HCT116 (cell line): Measurements from ENCODE around the gene PTCHD4. TPM values are rescaled to one million over a fixed set of nuclear protein-coding genes. Genes with fewer than 3 reads are reported as not detected.

ENCODE experiments used
- ATAC-seq: fragments of 200-7000 bp; cut with Tn5 transposase; 2 replicates; pipeline ENCODE4 v1.9.1; 2020; ENCODE audit warnings: mild to moderate bottlenecking, moderate library complexity
- BruUV-seq: library from RNA; stranded (reverse); fragments of 400-500 nt; replicated peaks from 2 replicates; lab custom pipeline; 2021; lab: Mats Ljungman, UMichigan
- CTCF ChIA-PET: fragments of 300-600 bp; sonication (Branson Sonifier 250); formaldehyde crosslinking; loops from one replicate; lab custom pipeline; 2021; ENCODE audit warnings: antibody characterized with exemption; lab: Charles Lee
- POLR2A ChIA-PET: fragments of 300-600, 350-600 bp; sonication (Branson Sonifier 250); formaldehyde crosslinking; loops from one replicate; lab custom pipeline; 2021; ENCODE audit warnings: antibody characterized with exemption; lab: Charles Lee
- RAD21 ChIA-PET, 2 experiments: fragments of 300-600 bp; sonication (Branson Sonifier 250); formaldehyde crosslinking; loops; one replicate each; lab custom pipeline; 2023; ENCODE audit warnings: low total read pairs in 2 of 2; ENCODE audit not compliant: uncharacterized antibody in 2 of 2, unreplicated experiment in 2 of 2, low non-redundant PET in 1 of 2; lab: Charles Lee
- DNase-seq: peaks from one replicate; pipeline ENCODE4 v3.0.0-alpha.2; 2010; ENCODE audit warnings: low read depth, low spot score
- H2AFZ ChIP-seq: fragments of 200-600 bp; shearing (Covaris generic), sonication (generic); 2 replicates; pipeline ENCODE4 v1.6.1; 2017; ENCODE audit warnings: low read depth, mixed run types, mixed read lengths, antibody characterized with exemption, low read length; ENCODE audit not compliant: poor library complexity, severe bottlenecking
- H3K27ac ChIP-seq: 2 replicates; pipeline ENCODE4 v1.5.1; 2012; ENCODE audit warnings: low read depth, low read length
- H3K27me3 ChIP-seq: fragments of 200-600 bp; sonication (generic); 2 replicates; pipeline ENCODE4 v1.6.1; 2016; ENCODE audit warnings: mixed run types, low read length, mixed read lengths; ENCODE audit not compliant: insufficient read depth
- H3K36me3 ChIP-seq, 2 experiments: fragments of 200-500 bp in 1 of 2; fragments of 200-600 bp in 1 of 2; sonication (Bioruptor generic) in 1 of 2; sonication (generic) in 1 of 2; 2 replicates each; pipeline versions ENCODE4 v1.5.1 to v1.6.1; 2014 to 2016; ENCODE audit warnings: low read length in 2 of 2, inconsistent platforms in 1 of 2, mixed read lengths in 1 of 2, mixed run types in 1 of 2; ENCODE audit not compliant: insufficient read depth in 2 of 2, control insufficient read depth in 1 of 2
- H3K4me1 ChIP-seq, 2 experiments: fragments of 200-600 bp in 1 of 2; sonication (generic) in 1 of 2; 2 replicates each; pipeline versions ENCODE4 v1.5.1 to v1.6.1; 2012 to 2017; ENCODE audit warnings: low read length in 2 of 2, inconsistent platforms in 1 of 2, mild to moderate bottlenecking in 1 of 2, mixed read lengths in 1 of 2, mixed run types in 1 of 2, moderate library complexity in 1 of 2; ENCODE audit not compliant: insufficient read depth in 2 of 2, control insufficient read depth in 1 of 2
- H3K4me2 ChIP-seq: fragments of 200-600 bp; sonication (generic); 2 replicates; pipeline ENCODE4 v1.6.1; 2017; ENCODE audit warnings: mixed run types, low read length, mixed read lengths
- H3K4me3 ChIP-seq, 2 experiments: fragments of 200-600 bp in 1 of 2; sonication (generic) in 1 of 2; replicated peaks in 1 of 2; 2 replicates each; pipeline ENCODE4 v1.5.1; 2011 to 2016; ENCODE audit warnings: low read length in 2 of 2, control low read depth in 1 of 2, low read depth in 1 of 2, mild to moderate bottlenecking in 1 of 2, mixed read lengths in 1 of 2, mixed run types in 1 of 2
- H3K79me2 ChIP-seq: fragments of 200-600 bp; sonication (generic); 2 replicates; pipeline ENCODE4 v1.6.1; 2017; ENCODE audit warnings: mild to moderate bottlenecking, mixed run types, low read length, moderate library complexity, mixed read lengths; ENCODE audit not compliant: insufficient read depth
- H3K9ac ChIP-seq: fragments of 200-600 bp; sonication (generic); 2 replicates; pipeline ENCODE4 v1.6.1; 2016; ENCODE audit warnings: low read length, mixed read lengths
- H3K9me2 ChIP-seq: fragments of 200-600 bp; sonication (generic), shearing (Covaris generic); 2 replicates; pipeline ENCODE4 v1.6.1; 2017; ENCODE audit warnings: mixed run types, mild to moderate bottlenecking, moderate library complexity; ENCODE audit not compliant: insufficient read depth
- H3K9me3 ChIP-seq, 2 experiments: fragments of 200-500 bp in 1 of 2; fragments of 200-600 bp in 1 of 2; sonication (Bioruptor generic) in 1 of 2; sonication (generic) in 1 of 2; 2 replicates each; pipeline ENCODE4 v1.6.1; 2014 to 2017; ENCODE audit warnings: low read length in 2 of 2, mixed read lengths in 2 of 2, inconsistent platforms in 1 of 2, low read depth in 1 of 2, mild to moderate bottlenecking in 1 of 2, mixed run types in 1 of 2, moderate library complexity in 1 of 2; ENCODE audit not compliant: control insufficient read depth in 1 of 2, insufficient read depth in 1 of 2
- H4K20me1 ChIP-seq: fragments of 200-600 bp; sonication (generic), shearing (Covaris generic); 2 replicates; pipeline ENCODE4 v1.6.1; 2017; ENCODE audit warnings: mixed run types, mild to moderate bottlenecking, moderate library complexity; ENCODE audit not compliant: insufficient read depth
- ATF3 ChIP-seq: IDR thresholded peaks from 2 replicates; pipeline ENCODE4 v1.6.1; 2012
- CBX3 ChIP-seq: IDR thresholded peaks from 2 replicates; pipeline ENCODE4 v1.6.1; 2012; ENCODE audit warnings: low read depth
- EGR1 ChIP-seq: IDR thresholded peaks from 2 replicates; pipeline ENCODE4 v1.6.1; 2012; ENCODE audit warnings: low read depth
- ELF1 ChIP-seq: IDR thresholded peaks from 2 replicates; pipeline ENCODE4 v1.6.1; 2012; ENCODE audit warnings: low read depth, borderline replicate concordance
- FOSL1 ChIP-seq: IDR thresholded peaks from 2 replicates; pipeline ENCODE4 v1.6.1; 2012; ENCODE audit warnings: low read depth
- JUND ChIP-seq: IDR thresholded peaks from 2 replicates; pipeline ENCODE4 v1.6.1; 2012
- MAX ChIP-seq: IDR thresholded peaks from 2 replicates; pipeline ENCODE4 v1.6.1; 2012
- POLR2AphosphoS5 ChIP-seq: IDR thresholded peaks from 2 replicates; pipeline ENCODE4 v1.6.1; 2011; ENCODE audit warnings: mild to moderate bottlenecking, low read depth, low read length, moderate library complexity
- RAD21 ChIP-seq: IDR thresholded peaks from 2 replicates; pipeline ENCODE4 v1.6.1; 2012; ENCODE audit warnings: low read depth, mild to moderate bottlenecking
- REST ChIP-seq: IDR thresholded peaks from 2 replicates; pipeline ENCODE4 v1.6.1; 2012; ENCODE audit warnings: low read depth
- SIN3A ChIP-seq: IDR thresholded peaks from 2 replicates; pipeline ENCODE4 v1.6.1; 2012; ENCODE audit warnings: low read depth
- SP1 ChIP-seq: IDR thresholded peaks from 2 replicates; pipeline ENCODE4 v1.6.1; 2012; ENCODE audit warnings: low read depth
- SRF ChIP-seq: IDR thresholded peaks from 2 replicates; pipeline ENCODE4 v1.6.1; 2012; ENCODE audit warnings: low read depth
- TCF7L2 ChIP-seq: IDR thresholded peaks from 2 replicates; pipeline ENCODE4 v1.7.0; 2011; ENCODE audit warnings: borderline replicate concordance, inconsistent platforms; ENCODE audit not compliant: insufficient read depth, insufficient read length; ENCODE audit errors: extremely low read depth
- YY1 ChIP-seq: IDR thresholded peaks from 2 replicates; pipeline ENCODE4 v1.6.1; 2011; ENCODE audit warnings: low read length, low read depth, moderate library complexity, mild to moderate bottlenecking; ENCODE audit not compliant: insufficient replicate concordance; ENCODE audit errors: extremely low read depth
- ZFX ChIP-seq: fragments of 450-650 bp; IDR thresholded peaks from 2 replicates; pipeline ENCODE4 v1.6.1; 2017
- ZNF274 ChIP-seq: fragments of 200-500 bp; sonication (Bioruptor generic); IDR thresholded peaks from 2 replicates; pipeline ENCODE4 v1.6.1; 2014; ENCODE audit warnings: mild to moderate bottlenecking, low read depth, low read length, inconsistent platforms
- intact Hi-C: fragments of 100-400 bp; cut with micrococcal nuclease; formaldehyde crosslinking; loops from 2 replicates; pipeline ENCODE4 v1.10.0; 2022
- total RNA-seq: library from RNA; stranded (reverse); gene quantifications from one replicate; pipeline ENCODE4 v1.2.1, GENCODE V29; 2021; ENCODE audit not compliant: unreplicated experiment
- TF ChIP-seq, protein P1 (sequence below), 3 experiments: fragments of 200-600 bp in 1 of 3; sonication (generic) in 1 of 3; IDR thresholded peaks in 2 of 3; conservative IDR thresholded peaks in 1 of 3; 2 replicates each; pipeline ENCODE4 v1.5.1; 2012 to 2017; ENCODE audit warnings: low read depth in 2 of 3, low read length in 2 of 3, antibody characterized with exemption in 1 of 3, borderline replicate concordance in 1 of 3, control low read depth in 1 of 3, mild to moderate bottlenecking in 1 of 3, mixed read lengths in 1 of 3, mixed run types in 1 of 3, moderate library complexity in 1 of 3; ENCODE audit not compliant: insufficient read depth in 1 of 3
- TF ChIP-seq, protein P2 (sequence below): IDR thresholded peaks from 2 replicates; pipeline ENCODE4 v1.6.1; 2011; ENCODE audit warnings: mild to moderate bottlenecking, low read length, moderate library complexity; ENCODE audit not compliant: insufficient replicate concordance; ENCODE audit errors: extremely low read depth

The PTCHD4 gene
- total RNA-seq, 1 experiment from 2014 or later: 1.1 TPM

DNA sequence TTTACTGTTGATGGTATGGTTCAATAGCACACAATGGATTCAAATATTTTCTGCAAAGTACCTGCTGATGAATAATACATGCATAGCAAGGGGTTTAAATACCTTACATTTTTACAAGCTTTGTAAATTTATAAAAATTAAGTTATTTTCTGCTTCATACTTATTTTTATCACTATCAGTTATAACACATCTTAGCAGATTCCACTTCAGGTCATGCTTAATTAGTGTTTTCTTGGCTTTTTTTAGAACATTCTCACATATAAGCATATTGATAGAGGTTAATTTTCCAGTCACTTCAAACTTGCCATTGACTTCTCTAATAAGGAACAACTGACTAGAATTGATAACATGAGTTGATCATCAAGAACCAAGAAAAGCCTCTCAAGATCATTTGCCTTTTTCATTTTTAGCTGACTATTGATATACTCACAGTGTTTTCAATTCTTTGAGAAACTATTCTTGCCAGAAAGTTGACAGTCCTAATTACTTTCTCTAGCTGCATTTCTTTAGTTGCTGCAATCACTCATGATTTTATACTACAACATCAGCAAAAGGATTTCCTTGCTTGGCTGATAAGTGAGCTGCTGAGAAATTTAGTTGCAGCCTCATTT, 25.8 kb downstream of the PTCHD4 start:
- Histone ChIP-seq H3K4me1 (no peaks in the 10 kb centered on the region), H4K20me1 (no peaks in the 10 kb centered on the region)
- TF ChIP-seq ELF1 (no peak), CBX3 (no peak), FOSL1 (no peak), TCF7L2 (no peak), JUND (no peak), YY1 (no peak), ATF3 (no peak), RAD21 (no peak), EGR1 (no peak), MAX (no peak), ZNF274 (no peak), ZFX (no peak), SP1 (no peak), SIN3A (no peak), SRF (no peak), REST (no peak), POLR2AphosphoS5 (no peak)
- TF ChIP-seq, protein P1, sequence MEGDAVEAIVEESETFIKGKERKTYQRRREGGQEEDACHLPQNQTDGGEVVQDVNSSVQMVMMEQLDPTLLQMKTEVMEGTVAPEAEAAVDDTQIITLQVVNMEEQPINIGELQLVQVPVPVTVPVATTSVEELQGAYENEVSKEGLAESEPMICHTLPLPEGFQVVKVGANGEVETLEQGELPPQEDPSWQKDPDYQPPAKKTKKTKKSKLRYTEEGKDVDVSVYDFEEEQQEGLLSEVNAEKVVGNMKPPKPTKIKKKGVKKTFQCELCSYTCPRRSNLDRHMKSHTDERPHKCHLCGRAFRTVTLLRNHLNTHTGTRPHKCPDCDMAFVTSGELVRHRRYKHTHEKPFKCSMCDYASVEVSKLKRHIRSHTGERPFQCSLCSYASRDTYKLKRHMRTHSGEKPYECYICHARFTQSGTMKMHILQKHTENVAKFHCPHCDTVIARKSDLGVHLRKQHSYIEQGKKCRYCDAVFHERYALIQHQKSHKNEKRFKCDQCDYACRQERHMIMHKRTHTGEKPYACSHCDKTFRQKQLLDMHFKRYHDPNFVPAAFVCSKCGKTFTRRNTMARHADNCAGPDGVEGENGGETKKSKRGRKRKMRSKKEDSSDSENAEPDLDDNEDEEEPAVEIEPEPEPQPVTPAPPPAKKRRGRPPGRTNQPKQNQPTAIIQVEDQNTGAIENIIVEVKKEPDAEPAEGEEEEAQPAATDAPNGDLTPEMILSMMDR (IDR thresholded peaks at IDR 0.05 in 2 of 3, conservative IDR thresholded peaks at IDR 0.05 in 1 of 3; ENCODE audit: borderline replicate concordance in 1 of 3, insufficient read depth in 1 of 3, low read depth in 2 of 3, low read length in 2 of 3): no peak
- TF ChIP-seq, protein P2, sequence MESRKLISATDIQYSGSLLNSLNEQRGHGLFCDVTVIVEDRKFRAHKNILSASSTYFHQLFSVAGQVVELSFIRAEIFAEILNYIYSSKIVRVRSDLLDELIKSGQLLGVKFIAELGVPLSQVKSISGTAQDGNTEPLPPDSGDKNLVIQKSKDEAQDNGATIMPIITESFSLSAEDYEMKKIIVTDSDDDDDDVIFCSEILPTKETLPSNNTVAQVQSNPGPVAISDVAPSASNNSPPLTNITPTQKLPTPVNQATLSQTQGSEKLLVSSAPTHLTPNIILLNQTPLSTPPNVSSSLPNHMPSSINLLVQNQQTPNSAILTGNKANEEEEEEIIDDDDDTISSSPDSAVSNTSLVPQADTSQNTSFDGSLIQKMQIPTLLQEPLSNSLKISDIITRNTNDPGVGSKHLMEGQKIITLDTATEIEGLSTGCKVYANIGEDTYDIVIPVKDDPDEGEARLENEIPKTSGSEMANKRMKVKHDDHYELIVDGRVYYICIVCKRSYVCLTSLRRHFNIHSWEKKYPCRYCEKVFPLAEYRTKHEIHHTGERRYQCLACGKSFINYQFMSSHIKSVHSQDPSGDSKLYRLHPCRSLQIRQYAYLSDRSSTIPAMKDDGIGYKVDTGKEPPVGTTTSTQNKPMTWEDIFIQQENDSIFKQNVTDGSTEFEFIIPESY: no peak
- TF ChIP-seq, all 23 proteins: peak for 0
- intact Hi-C loops: loop anchor here (5.0 kb wide), 2 partner anchors 682 to 1337 kb away; no protein-coding TSS in a partner anchor
- Histone ChIP-seq H3K27ac (no peak overlapping the region), H3K4me3 (no peak overlapping the region), H3K79me2 (no peaks in the 10 kb centered on the region), H3K36me3 (no peaks in the 10 kb centered on the region), H3K9me2 (no peaks in the 10 kb centered on the region), H3K9me3 (no peaks in the 10 kb centered on the region), H2AFZ (no peak overlapping the region), H3K4me2 (no peak overlapping the region), H3K27me3 (no peaks in the 10 kb centered on the region), H3K9ac (no peak overlapping the region)
- RAD21 ChIA-PET: no interaction called here
- POLR2A ChIA-PET: no interaction called here
- DNase-seq (no peak), ATAC-seq (no peak)
- CTCF ChIA-PET: no interaction called here
- no TSS peak for BruUV-seq
